Measurements from ENCODE around the gene SLC7A7.
"Not testable (repeated sequence)": the region's sequence is repeated elsewhere in the genome, so short reads cannot be mapped to it uniquely, and the experiment has no call there.

SLC7A7 gene

DNA sequence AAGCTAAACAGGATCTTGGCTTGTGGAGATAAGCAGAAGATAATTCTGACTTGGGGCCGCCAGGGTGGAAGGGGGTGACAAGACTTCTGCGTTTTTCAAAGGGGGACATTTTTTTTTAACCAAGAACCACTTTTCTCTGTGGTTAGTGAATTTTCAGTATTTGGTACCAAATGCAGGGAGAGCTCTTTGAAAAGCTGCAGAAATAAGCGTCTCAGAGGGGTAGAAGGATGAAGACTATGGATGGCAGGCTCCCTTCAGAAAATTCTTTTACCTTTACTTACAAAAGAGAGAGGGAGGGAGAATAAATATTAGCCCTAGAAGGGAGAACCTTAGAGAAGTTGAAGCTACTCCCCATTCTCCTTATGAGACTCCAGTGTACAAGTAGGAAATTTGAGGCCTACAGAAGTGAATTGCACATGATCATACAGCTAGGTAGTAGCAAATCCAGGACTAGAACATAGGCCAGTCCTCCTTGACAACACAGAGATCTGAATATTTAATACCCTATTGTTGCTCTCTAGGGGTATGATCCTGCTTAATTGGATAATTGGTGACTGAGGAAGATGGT lies 15.3 kb upstream of the SLC7A7 start:
- H3K9me3 ChIP-seq (ENCODE audit: control insufficient read depth, insufficient read depth, low read depth, low read length) = no peaks in the 10 kb centered on the region
- H3K9ac ChIP-seq (ENCODE audit: low read length) = peak overlapping the region; percentile 78
- peak overlapping the region; percentile 88 for H3K4me3 ChIP-seq (ENCODE audit: low read depth, low read length)
- no peaks in the 10 kb centered on the region for H3K27me3 ChIP-seq (ENCODE audit: control insufficient read depth, insufficient read depth, low read length)
- H3K27ac ChIP-seq (ENCODE audit: low read depth, low read length) = no peak overlapping the region
- H3K36me3 ChIP-seq (ENCODE audit: control insufficient read depth, insufficient read depth, low read length) = peaks cover 38% of the 10 kb centered on the region
- H3K4me1 ChIP-seq (ENCODE audit: control insufficient read depth, insufficient read depth, low read length) = peaks cover 14% of the 10 kb centered on the region

- Histone ChIP-seq H3K9ac (ENCODE audit: low read length) (peak within 1 kb of the TSS; percentile 78), H3K9me3 (ENCODE audit: control insufficient read depth, insufficient read depth, low read depth, low read length) (no peaks in the 10 kb centered on the region), H3K4me3 (ENCODE audit: low read depth, low read length) (peak within 1 kb of the TSS; percentile 88), H3K36me3 (ENCODE audit: control insufficient read depth, insufficient read depth, low read length) (peaks cover 33% of the 10 kb centered on the region), H3K4me1 (ENCODE audit: control insufficient read depth, insufficient read depth, low read length) (peaks cover 14% of the 10 kb centered on the region), H3K27me3 (ENCODE audit: control insufficient read depth, insufficient read depth, low read length) (no peaks in the 10 kb centered on the region), H3K27ac (ENCODE audit: low read depth, low read length) (peak within 1 kb of the TSS; percentile 18)
Observed at GRCh38 chr14:22829661-22830442, 14.6 kb upstream of the SLC7A7 start, which contains the start of gene MRPL52. Gene MRPL52, plus strand, starts transcription at chr14:22829887. Its CDS starts 26 bp downstream, at chr14:22829913.

DNA sequence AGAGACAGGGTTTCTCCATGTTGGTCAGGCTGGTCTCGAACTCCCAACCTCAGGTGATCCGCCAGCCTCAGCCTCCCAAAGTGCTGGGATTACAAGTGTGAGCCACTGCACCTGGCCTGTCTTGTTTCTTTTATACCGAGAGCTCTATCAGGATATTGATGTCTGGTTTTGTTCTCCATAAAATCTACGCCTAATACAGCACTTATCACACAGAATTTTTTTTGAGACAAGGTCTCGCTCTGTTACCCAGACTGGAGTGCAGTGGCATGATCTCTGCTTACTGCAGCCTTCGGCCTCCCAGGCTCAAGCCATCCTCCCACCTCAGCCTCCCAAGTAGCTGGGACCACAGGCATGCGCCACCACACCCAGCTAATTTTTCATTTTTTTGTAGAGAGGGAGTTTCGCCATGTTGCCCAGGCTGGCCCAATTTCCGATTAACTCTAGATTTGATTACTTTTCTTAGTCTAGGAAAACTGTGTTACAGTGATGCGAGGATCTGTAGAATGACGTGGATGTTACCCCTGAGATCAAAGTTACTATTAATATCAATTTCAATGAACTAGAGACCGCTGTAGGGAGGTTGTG lies 13.9 kb upstream of the SLC7A7 start:
- H3K27me3 ChIP-seq (ENCODE audit: control insufficient read depth, insufficient read depth, low read length); H3K27ac ChIP-seq (ENCODE audit: low read depth, low read length); H3K9ac ChIP-seq (ENCODE audit: low read length); H3K9me3 ChIP-seq (ENCODE audit: control insufficient read depth, insufficient read depth, low read depth, low read length): not testable (repeated sequence)
- Histone ChIP-seq H3K4me1 (ENCODE audit: control insufficient read depth, insufficient read depth, low read length) (peaks cover 17% of the 10 kb centered on the region), H3K4me3 (ENCODE audit: low read depth, low read length) (peak overlapping the region; percentile 88), H3K36me3 (ENCODE audit: control insufficient read depth, insufficient read depth, low read length) (peaks cover 26% of the 10 kb centered on the region)

GRCh38 chr14:22824711-22825359 lies 9.6 kb upstream of the SLC7A7 start:
- Histone ChIP-seq H3K27me3 (ENCODE audit: control insufficient read depth, insufficient read depth, low read length) (no peaks in the 10 kb centered on the region), H3K27ac (ENCODE audit: low read depth, low read length) (no peak overlapping the region), H3K4me1 (ENCODE audit: control insufficient read depth, insufficient read depth, low read length) (peaks cover 34% of the 10 kb centered on the region), H3K36me3 (ENCODE audit: control insufficient read depth, insufficient read depth, low read length) (no peaks in the 10 kb centered on the region), H3K9me3 (ENCODE audit: control insufficient read depth, insufficient read depth, low read depth, low read length) (no peaks in the 10 kb centered on the region), H3K9ac (ENCODE audit: low read length) (peak overlapping the region; percentile 14), H3K4me3 (ENCODE audit: low read depth, low read length) (no peak overlapping the region)

GRCh38 chr14:22822571-22823098 lies 7.4 kb upstream of the SLC7A7 start:
- no peaks in the 10 kb centered on the region for H3K27me3 ChIP-seq (ENCODE audit: control insufficient read depth, insufficient read depth, low read length)
- H3K9ac ChIP-seq (ENCODE audit: low read length) = peak overlapping the region; percentile 90
- H3K4me1 ChIP-seq (ENCODE audit: control insufficient read depth, insufficient read depth, low read length) = peaks cover 48% of the 10 kb centered on the region
- no peaks in the 10 kb centered on the region for H3K9me3 ChIP-seq (ENCODE audit: control insufficient read depth, insufficient read depth, low read depth, low read length)
- H3K27ac ChIP-seq (ENCODE audit: low read depth, low read length) = peak overlapping the region; percentile 98
- H3K36me3 ChIP-seq (ENCODE audit: control insufficient read depth, insufficient read depth, low read length) = no peaks in the 10 kb centered on the region
- H3K4me3 ChIP-seq (ENCODE audit: low read depth, low read length) = peak overlapping the region; percentile 71

GRCh38 chr14:22822016-22822570 lies 6.9 kb upstream of the SLC7A7 start:
- Histone ChIP-seq H3K27ac (ENCODE audit: low read depth, low read length) (peak overlapping the region; percentile 98), H3K36me3 (ENCODE audit: control insufficient read depth, insufficient read depth, low read length) (no peaks in the 10 kb centered on the region), H3K27me3 (ENCODE audit: control insufficient read depth, insufficient read depth, low read length) (no peaks in the 10 kb centered on the region), H3K4me3 (ENCODE audit: low read depth, low read length) (peak overlapping the region; percentile 71), H3K4me1 (ENCODE audit: control insufficient read depth, insufficient read depth, low read length) (peaks cover 42% of the 10 kb centered on the region), H3K9me3 (ENCODE audit: control insufficient read depth, insufficient read depth, low read depth, low read length) (no peaks in the 10 kb centered on the region), H3K9ac (ENCODE audit: low read length) (peak overlapping the region; percentile 90)

DNA sequence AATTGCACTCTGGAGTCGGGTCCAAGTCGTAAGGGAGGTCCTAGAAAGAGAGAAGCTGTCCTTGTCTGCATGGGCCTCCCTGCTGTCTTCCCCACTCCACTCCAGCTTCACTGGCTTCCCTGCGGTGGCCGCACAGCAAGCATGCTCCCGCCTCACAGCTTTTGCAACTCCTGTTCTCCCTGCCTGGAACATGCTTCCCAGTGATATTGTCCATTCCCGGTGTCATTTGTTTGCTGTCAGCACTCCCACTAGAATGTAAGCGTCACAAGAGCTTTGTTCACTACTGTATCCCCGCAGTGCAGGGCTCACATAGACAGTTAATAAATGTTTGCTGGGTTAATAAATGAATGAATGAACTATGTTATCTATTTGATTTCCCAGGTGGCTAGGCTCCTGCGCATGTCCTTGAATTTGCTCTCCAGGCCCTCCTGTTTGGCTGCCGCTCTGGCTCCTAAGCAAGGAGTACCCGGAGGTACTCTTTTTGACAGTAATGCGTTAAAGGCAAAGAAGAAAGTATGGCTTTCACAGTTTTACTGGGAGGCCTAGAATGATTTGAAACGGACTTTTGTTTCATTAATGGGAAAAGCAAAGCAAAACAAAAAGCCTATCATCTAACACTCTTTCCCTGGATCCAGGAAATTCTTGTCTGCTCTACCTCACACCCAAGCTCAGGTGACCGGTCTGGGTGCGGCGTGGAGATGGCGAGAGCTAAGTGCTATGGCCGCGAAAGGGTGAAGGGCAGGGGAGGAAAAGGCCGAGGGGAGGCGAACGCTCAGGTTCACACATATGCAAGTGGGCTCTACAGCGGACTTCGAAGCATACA lies 6.2 kb upstream of the SLC7A7 start:
- Histone ChIP-seq H3K9me3 (ENCODE audit: control insufficient read depth, insufficient read depth, low read depth, low read length) (no peaks in the 10 kb centered on the region), H3K9ac (ENCODE audit: low read length) (peak overlapping the region; percentile 90), H3K27me3 (ENCODE audit: control insufficient read depth, insufficient read depth, low read length) (no peaks in the 10 kb centered on the region), H3K36me3 (ENCODE audit: control insufficient read depth, insufficient read depth, low read length) (no peaks in the 10 kb centered on the region), H3K4me3 (ENCODE audit: low read depth, low read length) (peak overlapping the region; percentile 71), H3K4me1 (ENCODE audit: control insufficient read depth, insufficient read depth, low read length) (peaks cover 42% of the 10 kb centered on the region), H3K27ac (ENCODE audit: low read depth, low read length) (no peak overlapping the region; the same call in 1 of the 2 replicates)

- H3K9me3 ChIP-seq (ENCODE audit: control insufficient read depth, insufficient read depth, low read depth, low read length) = no peaks in the 10 kb centered on the region
- H3K27me3 ChIP-seq (ENCODE audit: control insufficient read depth, insufficient read depth, low read length) = no peaks in the 10 kb centered on the region
- peaks cover 45% of the 10 kb centered on the region for H3K4me1 ChIP-seq (ENCODE audit: control insufficient read depth, insufficient read depth, low read length)
- H3K9ac ChIP-seq (ENCODE audit: low read length) = peak overlapping the region; percentile 90
- H3K4me3 ChIP-seq (ENCODE audit: low read depth, low read length) = no peak overlapping the region; the same call in 1 of the 2 replicates
- no peak overlapping the region for H3K27ac ChIP-seq (ENCODE audit: low read depth, low read length)
- H3K36me3 ChIP-seq (ENCODE audit: control insufficient read depth, insufficient read depth, low read length) = no peaks in the 10 kb centered on the region
Observed at GRCh38 chr14:22820731-22821130, 5.5 kb upstream of the SLC7A7 start.

- Histone ChIP-seq H3K9me3 (ENCODE audit: control insufficient read depth, insufficient read depth, low read depth, low read length) (no peaks in the 10 kb centered on the region), H3K27ac (ENCODE audit: low read depth, low read length) (no peak overlapping the region), H3K27me3 (ENCODE audit: control insufficient read depth, insufficient read depth, low read length) (no peaks in the 10 kb centered on the region), H3K9ac (ENCODE audit: low read length) (peak overlapping the region; percentile 52), H3K4me1 (ENCODE audit: control insufficient read depth, insufficient read depth, low read length) (peaks cover 50% of the 10 kb centered on the region), H3K4me3 (ENCODE audit: low read depth, low read length) (peak overlapping the region; percentile 33), H3K36me3 (ENCODE audit: control insufficient read depth, insufficient read depth, low read length) (no peaks in the 10 kb centered on the region)
Observed at GRCh38 chr14:22819151-22819988, 4.1 kb upstream of the SLC7A7 start.
